ENCODE measurements around the gene METTL6.
"Not testable (repeated sequence)": the region's sequence is repeated elsewhere in the genome, so short reads cannot be mapped to it uniquely, and the experiment has no call there.

Gene METTL6, protein sequence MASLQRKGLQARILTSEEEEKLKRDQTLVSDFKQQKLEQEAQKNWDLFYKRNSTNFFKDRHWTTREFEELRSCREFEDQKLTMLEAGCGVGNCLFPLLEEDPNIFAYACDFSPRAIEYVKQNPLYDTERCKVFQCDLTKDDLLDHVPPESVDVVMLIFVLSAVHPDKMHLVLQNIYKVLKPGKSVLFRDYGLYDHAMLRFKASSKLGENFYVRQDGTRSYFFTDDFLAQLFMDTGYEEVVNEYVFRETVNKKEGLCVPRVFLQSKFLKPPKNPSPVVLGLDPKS

DNA sequence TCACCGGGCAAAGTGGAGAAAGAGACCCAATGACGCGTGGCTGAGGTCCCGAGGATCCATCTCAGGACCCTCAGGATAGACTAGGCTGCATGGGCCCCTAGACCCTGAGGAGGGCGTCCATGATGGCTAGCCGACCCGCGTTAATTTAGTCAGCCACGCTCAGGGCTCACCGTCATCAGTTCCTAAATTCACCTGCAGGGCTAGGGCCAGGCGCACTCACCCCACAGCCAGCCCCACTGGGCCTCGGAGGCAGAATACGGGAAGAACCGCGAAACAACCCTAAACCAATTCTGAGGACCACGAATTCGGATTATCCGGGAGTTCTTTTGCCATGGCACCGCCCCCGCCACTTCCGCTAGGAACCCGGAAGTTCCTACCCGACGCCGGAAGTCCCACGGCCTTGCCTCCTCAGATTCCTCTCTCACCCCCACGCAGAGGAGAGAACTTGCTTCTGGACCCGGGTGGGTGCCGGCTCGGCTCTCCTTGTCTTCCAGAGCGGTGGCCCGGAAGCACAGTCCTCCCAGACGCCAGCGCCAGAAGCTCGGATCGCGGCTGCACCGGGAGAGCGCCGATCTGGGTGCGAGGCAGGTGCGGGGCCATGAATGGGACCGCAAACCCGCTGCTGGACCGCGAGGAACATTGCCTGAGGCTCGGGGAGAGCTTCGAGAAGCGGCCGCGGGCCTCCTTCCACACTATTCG, at the start of gene METTL6, which contains the start of gene EAF1:
TSS of gene METTL6 (minus strand) at position 363 of the 699 bp plus-strand sequence. CDS start 1,033 bp downstream, outside the sequence.
TSS of gene EAF1 (plus strand) at position 417 of the 699 bp plus-strand sequence. CDS start at position 599, 182 bp downstream.
- DNase-seq (ENCODE audit: low read depth in 3 of 3, low spot score in 1 of 3) = peak; percentile 45 to 77 (median 62)

DNA sequence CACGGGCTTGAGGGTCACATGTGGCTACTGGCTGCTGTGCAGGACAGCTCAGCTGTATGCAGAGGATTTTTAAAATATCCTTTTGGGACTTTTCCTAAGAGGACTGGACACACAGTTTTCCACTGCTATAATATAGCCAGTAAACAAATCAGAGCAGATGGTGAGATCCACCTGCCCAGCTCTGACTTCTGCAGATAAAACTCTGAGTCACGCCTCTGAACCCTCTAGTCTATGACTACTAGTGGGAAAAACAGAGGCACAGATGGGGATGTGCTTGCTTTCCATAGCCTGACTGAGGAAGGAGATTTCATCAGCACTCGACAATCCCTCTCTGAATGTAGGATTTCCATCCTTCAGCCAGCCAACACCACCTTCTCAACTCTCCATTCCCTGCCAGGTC, 49.0 kb upstream of the METTL6 start:
- DNase-seq (ENCODE audit: low read depth in 3 of 3, low spot score in 1 of 3) = no peak

DNA sequence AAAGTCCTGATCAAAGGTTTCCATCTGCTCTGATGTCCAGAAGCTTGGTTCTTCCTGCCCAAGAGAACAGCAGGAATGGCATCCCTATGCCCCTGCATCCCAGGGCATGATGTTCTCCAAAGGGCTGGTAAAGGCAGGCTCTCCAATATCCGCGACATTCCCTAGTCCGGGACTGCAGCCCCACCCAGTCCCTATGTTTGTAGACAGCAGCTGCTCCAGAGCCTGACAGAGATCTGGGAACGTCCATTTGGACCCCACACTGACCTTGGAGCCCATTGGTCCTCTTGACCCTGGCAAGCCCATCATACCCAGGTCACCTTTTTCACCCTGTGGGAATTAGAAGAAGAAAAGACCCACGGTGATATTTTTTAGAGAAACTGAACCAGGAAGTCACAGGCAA, 47.8 kb upstream of the METTL6 start:
- no peak for DNase-seq (ENCODE audit: low read depth in 3 of 3, low spot score in 1 of 3)

DNA sequence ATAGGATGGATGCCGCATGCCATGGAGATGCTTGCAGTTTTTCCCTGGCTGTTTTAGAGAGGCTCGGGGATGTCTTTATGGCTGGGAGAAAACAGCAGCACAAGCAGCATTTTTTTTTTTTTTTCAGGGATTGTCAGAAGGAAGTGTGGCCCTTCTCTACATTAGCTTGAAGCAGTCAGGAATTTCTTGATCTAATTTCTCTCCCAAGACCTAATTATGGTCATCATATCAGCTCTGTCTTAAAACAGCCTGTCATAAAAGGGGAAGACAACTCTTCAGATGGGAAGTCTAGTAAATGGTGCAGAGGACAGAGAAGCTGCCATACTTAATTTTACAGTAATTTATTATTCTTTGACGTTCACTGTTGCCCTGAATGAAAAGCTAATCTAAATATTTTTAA, 44.5 kb upstream of the METTL6 start:
- no peak for DNase-seq (ENCODE audit: low read depth in 3 of 3, low spot score in 1 of 3)

DNA sequence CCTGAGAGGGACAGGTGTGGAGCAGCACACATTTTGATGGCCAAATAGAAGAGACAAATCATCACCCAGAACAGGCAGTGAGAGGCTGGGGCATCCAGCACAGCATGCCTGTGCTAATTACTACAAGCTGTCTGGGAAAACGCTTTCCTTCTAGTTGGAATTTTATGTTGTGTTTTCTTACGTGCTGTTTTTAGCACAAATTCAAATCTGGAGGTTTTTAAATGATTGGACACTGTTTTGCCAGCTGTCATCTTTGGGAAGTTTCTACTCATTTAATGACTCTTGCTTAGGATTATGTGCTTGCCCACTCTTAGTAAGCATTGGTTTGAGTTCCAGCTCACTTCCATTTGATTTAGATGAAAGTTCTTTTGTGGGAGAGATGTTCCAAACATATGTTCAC, 43.5 kb upstream of the METTL6 start:
- DNase-seq (ENCODE audit: low read depth in 3 of 3, low spot score in 1 of 3) = no peak

DNA sequence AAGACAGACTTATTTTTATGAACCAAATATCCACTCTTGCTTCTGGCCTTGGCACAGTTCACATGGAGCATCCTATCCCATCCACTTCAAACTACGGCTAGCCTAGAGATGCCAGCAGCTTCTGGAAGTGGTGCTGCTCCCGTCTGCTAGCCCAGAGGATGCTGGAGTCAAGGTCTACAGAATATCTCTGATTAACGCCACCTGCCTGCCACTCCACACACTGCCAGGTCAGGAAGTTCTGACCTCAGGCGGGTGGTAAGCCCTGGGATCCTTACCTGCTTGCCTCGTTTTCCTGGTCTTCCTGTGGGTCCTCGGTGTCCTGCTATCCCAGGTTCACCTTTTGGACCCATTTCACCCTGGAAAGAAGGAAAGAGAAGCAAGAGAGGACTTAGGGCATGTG, 42.9 kb upstream of the METTL6 start:
- DNase-seq (ENCODE audit: low read depth in 3 of 3, low spot score in 1 of 3) = no peak

DNA sequence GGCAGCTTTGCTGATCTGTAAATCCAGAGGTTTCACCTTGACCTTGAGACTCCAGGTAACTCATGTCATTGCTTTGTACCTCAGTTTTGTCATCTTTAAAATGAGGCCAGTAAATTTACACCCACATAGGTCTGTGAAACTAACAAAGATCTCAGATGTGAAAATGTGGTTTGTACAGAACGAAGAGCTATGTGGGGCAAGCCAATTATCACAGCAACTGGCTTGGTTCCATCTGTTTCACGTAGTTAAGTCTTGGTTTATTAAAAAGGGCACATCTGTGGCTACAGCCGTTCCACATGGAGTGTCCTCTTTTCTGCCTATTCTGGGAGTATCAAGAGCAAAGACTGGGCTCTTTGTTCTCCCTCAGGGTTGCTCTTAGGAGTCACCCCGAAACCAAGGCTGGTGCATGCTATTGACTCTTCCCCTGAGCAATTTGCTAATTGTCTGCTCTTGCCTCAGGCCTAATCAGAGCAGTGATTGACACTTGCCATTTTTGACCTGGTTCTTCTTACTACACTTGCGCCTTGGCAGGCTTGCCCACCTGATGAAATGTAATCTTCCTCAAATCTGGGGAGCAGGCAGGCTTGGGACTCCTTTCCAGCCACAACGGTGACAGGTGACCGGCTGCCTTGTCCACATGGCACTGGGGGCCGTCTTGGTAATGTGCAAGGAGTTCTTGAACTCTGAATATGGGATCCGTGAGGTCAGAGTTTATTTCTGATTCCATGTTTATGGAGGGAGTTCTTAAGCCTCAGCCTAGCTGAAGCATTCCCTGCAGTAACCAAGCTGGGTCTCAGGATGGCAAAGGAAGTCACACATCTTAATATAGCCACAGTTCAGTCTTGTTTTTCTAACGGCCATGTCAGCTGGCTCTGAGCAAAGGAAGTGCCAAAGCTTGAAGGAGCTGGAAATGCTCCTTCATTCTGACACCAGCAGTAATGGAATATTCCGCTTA, 40.2 kb upstream of the METTL6 start:
- no peak for DNase-seq (ENCODE audit: low read depth in 3 of 3, low spot score in 1 of 3)

DNA sequence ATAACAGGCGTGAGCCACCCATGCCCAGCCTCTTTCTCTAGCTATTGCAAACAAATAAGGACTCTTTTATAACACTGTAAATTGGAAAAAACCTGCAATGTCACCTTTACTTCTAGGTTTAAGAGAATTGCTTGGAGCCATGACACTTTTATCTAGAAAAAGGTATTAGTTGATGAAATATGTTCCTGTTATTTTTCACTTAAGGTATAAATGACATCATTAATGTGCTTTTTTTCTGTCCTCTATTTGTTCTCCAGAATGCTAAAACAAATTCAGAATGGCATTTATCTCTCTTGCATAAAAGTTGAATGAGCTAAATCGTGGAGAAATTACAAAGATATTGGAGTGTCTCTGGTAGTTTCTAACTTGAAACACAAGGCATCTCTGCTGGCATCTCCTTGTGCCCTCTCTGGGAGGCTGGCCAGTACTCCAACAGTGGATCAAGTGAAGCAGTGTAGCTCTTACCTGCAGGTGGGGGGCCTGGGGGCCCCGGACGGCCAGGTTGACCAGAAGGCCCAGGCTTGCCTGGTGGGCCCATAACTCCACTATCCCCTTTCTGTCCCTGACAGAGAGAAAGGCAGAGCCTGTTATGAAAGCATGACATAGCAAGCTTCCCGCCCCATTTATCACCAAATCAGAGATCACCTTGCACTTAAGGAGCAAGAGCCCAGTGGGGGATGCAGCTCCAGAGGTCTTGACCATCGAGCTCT, 38.7 kb upstream of the METTL6 start:
- DNase-seq (ENCODE audit: low read depth in 3 of 3, low spot score in 1 of 3) = no peak

DNA sequence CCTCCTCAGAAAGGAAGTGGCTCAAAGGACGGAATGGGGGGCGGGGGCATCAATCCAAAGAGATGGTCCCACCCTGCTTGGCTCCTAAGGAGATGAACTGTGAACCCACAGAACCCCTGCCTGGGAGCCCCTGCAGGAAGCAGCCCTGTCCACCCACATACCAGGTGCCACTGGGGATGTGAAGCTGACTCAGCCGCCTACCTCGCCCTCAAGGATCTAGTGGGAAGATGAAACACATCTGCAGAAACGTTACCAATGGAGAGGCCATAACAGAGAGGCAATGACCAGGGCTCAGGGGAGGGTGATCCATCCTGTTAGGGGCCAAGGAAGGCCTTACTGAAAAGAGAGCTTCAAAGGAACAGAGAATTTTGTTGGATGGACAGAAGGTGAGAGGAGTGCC, 35.1 kb upstream of the METTL6 start:
- no peak for DNase-seq (ENCODE audit: low read depth in 3 of 3, low spot score in 1 of 3)

DNA sequence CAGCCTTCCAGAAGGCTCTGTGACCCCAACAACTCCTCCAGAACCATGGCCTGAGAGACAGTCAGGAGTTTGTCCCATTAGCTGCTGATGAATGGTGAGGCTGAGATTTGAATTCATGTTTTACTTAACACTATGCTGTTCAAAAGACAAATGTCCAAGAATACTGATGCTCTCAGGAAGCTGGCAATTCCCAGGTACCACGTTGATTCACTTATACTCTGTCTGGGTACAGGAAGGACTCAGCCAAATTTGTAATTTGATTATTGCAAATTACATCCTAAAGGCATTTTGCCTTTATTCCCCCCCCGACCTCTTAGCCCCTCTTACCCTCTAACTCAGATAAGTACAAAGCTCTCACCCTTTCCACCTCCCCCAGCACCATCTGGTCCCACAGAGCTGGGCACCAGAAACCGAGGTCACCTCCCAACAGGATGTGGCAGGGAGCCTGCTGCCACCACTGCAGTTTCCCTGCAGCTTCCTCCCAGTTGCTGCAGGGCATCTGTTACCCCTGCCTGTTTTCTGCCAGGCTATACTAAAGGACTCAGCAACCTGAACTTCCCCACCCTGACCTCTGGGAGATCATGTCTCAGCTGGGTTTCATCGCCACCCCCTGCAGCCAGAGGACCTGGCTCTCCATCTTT, 33.7 kb upstream of the METTL6 start:
- no peak for DNase-seq (ENCODE audit: low read depth in 3 of 3, low spot score in 1 of 3)

DNA sequence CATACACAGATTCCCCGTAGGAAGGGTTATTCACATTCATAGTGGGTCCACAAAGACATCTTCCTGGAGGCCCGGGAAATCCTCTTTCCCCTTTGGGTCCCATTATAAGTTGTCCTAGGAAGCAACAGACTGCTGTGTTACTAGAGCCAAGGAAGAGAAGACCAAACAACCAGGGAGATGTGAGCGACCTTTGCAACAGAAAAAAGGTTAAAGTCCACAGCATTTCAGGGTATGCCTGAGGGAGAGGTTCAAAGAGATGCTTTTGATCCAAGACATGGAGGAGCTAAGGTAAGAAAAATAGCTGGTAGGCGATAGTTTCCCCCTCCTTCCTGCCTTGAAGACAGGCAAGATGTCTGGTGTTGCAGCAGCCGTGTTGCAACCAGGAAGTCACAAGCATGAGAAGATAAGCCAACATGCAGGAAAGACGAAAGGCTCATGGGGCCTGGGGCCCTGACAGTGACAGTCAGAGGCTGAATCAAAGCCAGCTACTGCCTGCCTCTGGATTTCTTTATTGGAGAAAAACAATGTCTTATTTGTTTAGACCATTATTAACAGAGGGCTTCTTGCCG, 31.0 kb upstream of the METTL6 start:
- DNase-seq (ENCODE audit: low read depth in 3 of 3, low spot score in 1 of 3) = no peak

DNA sequence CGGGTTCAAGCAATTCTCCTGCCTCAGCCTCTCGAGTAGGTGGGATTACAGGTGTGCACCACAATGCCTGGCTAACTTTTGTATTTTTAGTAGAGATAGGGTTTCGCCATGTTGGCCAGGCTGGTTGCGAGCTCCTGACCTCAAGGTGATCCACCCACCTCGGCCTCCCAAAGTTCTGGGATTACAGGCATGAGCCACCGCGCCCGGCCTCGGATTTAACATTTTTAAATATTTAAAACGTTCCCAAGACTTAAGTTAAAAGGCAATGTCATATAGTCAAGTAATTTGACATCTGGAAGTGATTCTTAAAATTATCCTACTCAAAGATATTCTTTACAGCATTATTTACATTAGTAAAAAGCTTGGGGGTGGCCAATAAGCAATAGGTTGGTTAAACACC, 29.6 kb upstream of the METTL6 start:
- not testable (repeated sequence) for DNase-seq (ENCODE audit: low read depth in 3 of 3, low spot score in 1 of 3)

DNA sequence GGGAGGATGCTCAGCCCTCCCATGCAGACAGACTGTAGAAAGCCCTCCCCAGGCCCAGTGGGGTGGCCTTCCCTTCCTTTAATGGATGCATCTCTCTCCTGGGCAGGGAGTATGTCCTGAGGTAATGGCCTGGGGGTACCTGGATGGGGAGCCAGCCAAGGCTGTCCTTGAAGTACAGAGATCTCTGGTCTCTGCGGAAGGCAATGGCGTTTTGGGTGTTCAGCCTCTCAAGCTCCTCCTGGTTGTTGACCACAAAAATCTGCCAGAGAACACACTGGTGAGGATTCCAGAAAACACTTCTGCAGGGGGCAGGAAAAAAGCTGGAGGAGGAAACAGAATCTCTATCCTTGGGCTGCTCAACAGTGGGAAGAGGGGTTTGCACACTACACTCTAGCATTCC, 29.0 kb upstream of the METTL6 start:
- no peak for DNase-seq (ENCODE audit: low read depth in 3 of 3, low spot score in 1 of 3)

DNA sequence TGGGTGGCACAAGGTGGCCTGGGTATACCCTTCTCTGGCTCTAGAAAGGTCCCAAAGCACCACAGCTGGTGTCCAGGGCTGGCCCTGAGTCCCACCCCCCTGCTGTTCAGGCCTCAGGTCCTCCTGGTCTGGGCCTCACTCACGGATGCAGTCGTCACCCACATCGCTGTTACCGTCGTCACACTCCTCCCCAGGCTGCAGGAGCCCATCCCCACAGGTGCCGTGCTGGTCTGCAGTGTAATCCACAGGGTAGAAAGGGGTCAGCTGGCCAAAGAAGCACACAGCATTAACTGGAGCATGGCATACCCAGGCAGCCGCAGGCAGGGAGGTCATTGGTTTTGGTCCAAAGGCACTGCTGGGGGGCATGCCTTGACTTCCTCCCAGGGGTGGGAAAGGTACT, 28.4 kb upstream of the METTL6 start:
- DNase-seq (ENCODE audit: low read depth in 3 of 3, low spot score in 1 of 3) = no peak

DNA sequence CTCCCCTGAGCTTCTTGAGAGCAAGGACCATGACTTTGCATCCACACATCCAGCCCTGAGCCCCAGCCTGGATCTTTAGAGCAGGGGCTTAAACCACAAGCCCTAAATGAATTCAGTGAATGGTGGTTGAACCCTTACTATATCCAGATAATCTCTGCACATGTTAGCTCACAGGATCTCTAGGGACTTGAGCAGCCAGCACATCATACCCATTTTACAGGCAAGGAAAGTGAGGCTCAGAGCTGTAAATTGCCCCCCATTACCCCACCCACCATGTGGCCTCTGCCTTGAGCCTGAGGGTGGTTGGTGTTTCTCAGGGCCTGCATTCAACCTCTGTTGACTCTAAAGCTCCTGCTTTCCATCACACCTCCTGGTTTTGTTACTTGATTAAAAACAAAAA, 27.6 kb upstream of the METTL6 start:
- DNase-seq (ENCODE audit: low read depth in 3 of 3, low spot score in 1 of 3) = no peak

DNA sequence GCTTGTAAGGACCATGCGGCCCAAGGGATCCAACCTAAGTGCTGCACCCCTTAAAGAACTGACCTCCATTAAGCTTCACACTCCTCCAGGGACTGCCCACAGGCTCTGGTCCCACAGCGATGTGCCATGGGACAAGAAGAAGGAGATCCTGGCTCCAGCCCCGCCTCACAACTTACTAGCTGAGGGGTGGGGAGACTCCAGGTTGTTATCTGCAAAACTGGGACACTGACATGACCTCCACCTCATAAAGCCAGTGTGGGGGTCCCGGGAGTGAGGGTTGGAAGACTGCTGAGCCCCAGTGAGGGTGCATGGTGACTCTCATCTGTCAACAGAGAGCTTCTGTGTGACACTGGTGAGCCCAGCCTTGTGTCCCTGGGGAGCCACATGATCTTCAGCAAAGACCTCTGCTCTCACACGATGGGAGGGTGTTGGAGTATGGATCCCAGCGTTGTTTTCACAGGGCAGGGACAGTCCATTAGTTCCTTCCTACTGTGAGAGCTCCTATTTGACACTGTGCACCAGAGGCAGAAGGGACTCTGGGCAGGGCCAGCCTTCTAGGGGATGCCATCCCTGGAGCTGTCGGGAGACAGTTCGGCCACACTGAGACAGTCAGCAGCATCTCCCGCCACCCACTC, 26.8 kb upstream of the METTL6 start:
- DNase-seq (ENCODE audit: low read depth in 3 of 3, low spot score in 1 of 3) = no peak

DNA sequence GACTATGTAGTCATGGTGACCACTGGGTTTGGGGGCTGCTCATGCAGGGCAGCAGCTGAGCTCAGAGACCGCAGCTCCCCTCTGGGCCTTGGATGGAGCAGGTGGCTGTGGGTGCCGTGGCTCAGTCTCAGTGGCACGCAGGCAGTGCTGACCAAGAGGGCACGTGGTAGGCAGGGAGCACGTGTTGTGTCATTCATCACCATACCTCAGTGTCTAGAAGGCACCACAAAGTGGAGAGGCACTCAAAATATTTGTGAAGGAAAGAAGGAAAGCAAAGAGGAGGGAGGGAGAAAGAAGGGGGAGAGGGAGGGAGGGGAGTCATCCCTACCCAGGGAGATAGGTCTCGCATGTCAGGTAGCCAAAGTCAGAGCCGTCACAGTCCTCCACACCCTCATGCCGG, 26.2 kb upstream of the METTL6 start:
- no peak for DNase-seq (ENCODE audit: low read depth in 3 of 3, low spot score in 1 of 3)

DNA sequence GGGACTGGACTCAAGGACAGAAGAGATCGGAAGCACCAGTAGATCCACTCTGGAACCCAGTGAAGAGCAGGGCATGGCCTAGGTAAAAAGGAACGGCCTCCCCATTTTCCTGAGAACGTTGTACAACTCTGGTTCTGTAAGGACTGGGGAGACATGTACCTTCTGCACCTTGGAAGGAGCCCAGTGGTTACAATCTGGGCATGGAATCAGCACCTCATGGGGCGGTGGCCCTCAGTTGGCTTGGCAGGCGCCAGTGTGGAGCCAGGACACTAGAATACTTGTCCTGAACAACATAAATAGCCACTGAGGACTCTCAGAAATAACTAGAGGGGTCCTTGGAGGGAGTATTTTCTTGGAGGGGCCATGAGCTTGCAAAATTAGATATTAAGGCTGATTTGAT, 25.6 kb upstream of the METTL6 start:
- DNase-seq (ENCODE audit: low read depth in 3 of 3, low spot score in 1 of 3) = no peak

DNA sequence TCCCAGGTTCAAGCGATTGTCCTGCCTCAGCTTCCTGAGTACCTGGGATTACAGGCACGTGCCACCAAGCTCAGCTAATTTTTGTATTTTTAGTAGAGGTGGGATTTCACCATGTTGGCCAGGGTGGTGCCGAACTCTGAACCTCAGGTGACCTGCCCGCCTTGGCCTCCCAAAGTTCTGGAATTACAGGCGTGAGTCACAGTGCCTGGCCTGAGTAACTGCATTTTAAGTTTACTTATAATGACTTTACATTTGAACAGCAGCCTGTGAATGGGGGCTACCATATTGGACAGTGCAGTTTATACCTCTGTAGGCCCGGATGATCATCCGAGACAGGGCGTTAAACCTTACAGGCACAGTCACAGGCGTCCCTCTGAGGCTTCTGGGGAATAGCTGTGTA, 24.8 kb upstream of the METTL6 start:
- DNase-seq (ENCODE audit: low read depth in 3 of 3, low spot score in 1 of 3) = no peak

All from stimulated activated CD4-positive, alpha-beta T cell treated with anti-CD3 and anti-CD28 coated beads, TNF-alpha, amount 100 ng/mL, for 1 hour (primary cell).